Measurements from ENCODE around the gene POU2AF1. TPM values are rescaled to one million over a fixed set of nuclear protein-coding genes. Genes with fewer than 3 reads are reported as not detected.
A peak's percentile ranks its signal among the peaks of the same experiment; 100 is the strongest.

Gene POU2AF1
- total and polyA plus RNA-seq, 4 donors, result 2.0 to 6.9 (median 4.5) TPM

- Histone ChIP-seq H3K9ac (ENCODE audit: insufficient read depth in 1 of 2, low read length in 2 of 2) (no peak overlapping the region), H3K9me3 (ENCODE audit: control insufficient read depth in 4 of 4, insufficient read depth in 3 of 4, low read length in 3 of 4) (no peaks in the 10 kb centered on the region), H3K27me3 (ENCODE audit: control insufficient read depth in 3 of 3, insufficient read depth in 3 of 3, low read length in 2 of 3) (no peaks in the 10 kb centered on the region), H3K4me1 (ENCODE audit: control insufficient read depth in 5 of 5, insufficient read depth in 5 of 5, low read length in 5 of 5) (peaks cover 0 to 29% (median 12%) of the 10 kb centered on the region in 5 donors), H3K27ac (ENCODE audit: low read depth in 1 of 2, low read length in 1 of 2) (no peak overlapping the region), H3K4me3 (no peak overlapping the region), H3K36me3 (ENCODE audit: control insufficient read depth in 4 of 4, insufficient read depth in 4 of 4, low read length in 4 of 4) (no peaks in the 10 kb centered on the region)
- DNase-seq (no peak), ATAC-seq (ENCODE audit: insufficient read depth, low FRiP score) (no peak)
- WGBS, 2 donors, result 84 to 92% methylated on average over 6 of the region's 6 CpGs
- no peak for TF ChIP-seq CTCF (IDR thresholded peaks at IDR 0.05; ENCODE audit: control extremely low read depth, extremely low read depth)
Observed at GRCh38 chr11:111310723-111311122, 68.4 kb downstream of the POU2AF1 start.

- ATAC-seq (ENCODE audit: insufficient read depth, low FRiP score), result no peak
- peaks cover 0 to 29% (median 12%) of the 10 kb centered on the region in 5 donors for H3K4me1 ChIP-seq (ENCODE audit: control insufficient read depth in 5 of 5, insufficient read depth in 5 of 5, low read length in 5 of 5)
- H3K4me3 ChIP-seq, result no peak overlapping the region
- H3K9ac ChIP-seq (ENCODE audit: insufficient read depth in 1 of 2, low read length in 2 of 2), result no peak overlapping the region
- H3K27ac ChIP-seq (ENCODE audit: low read depth in 1 of 2, low read length in 1 of 2), result no peak overlapping the region
- no peaks in the 10 kb centered on the region for H3K36me3 ChIP-seq (ENCODE audit: control insufficient read depth in 4 of 4, insufficient read depth in 4 of 4, low read length in 4 of 4)
- DNase-seq, result no peak
- 62 to 63% methylated on average over 3 of the region's 3 CpGs for WGBS, 2 donors
- no peak for TF ChIP-seq CTCF (IDR thresholded peaks at IDR 0.05; ENCODE audit: control extremely low read depth, extremely low read depth)
- no peaks in the 10 kb centered on the region for H3K9me3 ChIP-seq (ENCODE audit: control insufficient read depth in 4 of 4, insufficient read depth in 3 of 4, low read length in 3 of 4)
- H3K27me3 ChIP-seq (ENCODE audit: control insufficient read depth in 3 of 3, insufficient read depth in 3 of 3, low read length in 2 of 3), result peaks cover 0 to 3% (median 0%) of the 10 kb centered on the region in 3 donors
Observed at GRCh38 chr11:111310088-111310487, 69.0 kb downstream of the POU2AF1 start.

- no peak for ATAC-seq (ENCODE audit: insufficient read depth, low FRiP score)
Observed at GRCh38 chr11:111309215-111309915, 69.7 kb downstream of the POU2AF1 start.

More at GRCh38 chr11:111309215-111309915, 69.7 kb downstream of the POU2AF1 start:
- peaks cover 0 to 29% (median 12%) of the 10 kb centered on the region in 5 donors for H3K4me1 ChIP-seq (ENCODE audit: control insufficient read depth in 5 of 5, insufficient read depth in 5 of 5, low read length in 5 of 5)
- H3K27ac ChIP-seq (ENCODE audit: low read depth in 1 of 2, low read length in 1 of 2), result no peak overlapping the region
- no peak for TF ChIP-seq CTCF (IDR thresholded peaks at IDR 0.05; ENCODE audit: control extremely low read depth, extremely low read depth)
- no peaks in the 10 kb centered on the region for H3K9me3 ChIP-seq (ENCODE audit: control insufficient read depth in 4 of 4, insufficient read depth in 3 of 4, low read length in 3 of 4)
- WGBS, 2 donors, result 64 to 83% methylated on average over 5 of the region's 5 CpGs
- no peak overlapping the region for H3K9ac ChIP-seq (ENCODE audit: insufficient read depth in 1 of 2, low read length in 2 of 2)
- H3K36me3 ChIP-seq (ENCODE audit: control insufficient read depth in 4 of 4, insufficient read depth in 4 of 4, low read length in 4 of 4), result no peaks in the 10 kb centered on the region
- peak in 2 of 3 donors; percentile 57 to 69 for DNase-seq
- no peak overlapping the region for H3K4me3 ChIP-seq
- peaks cover 0 to 3% (median 0%) of the 10 kb centered on the region in 3 donors for H3K27me3 ChIP-seq (ENCODE audit: control insufficient read depth in 3 of 3, insufficient read depth in 3 of 3, low read length in 2 of 3)

Data from lung (tissue), 12 donors.